Neuron (in vitro differentiated cells): ENCODE results near the gene OTULIN.
A peak's percentile ranks its signal among the peaks of the same experiment; 100 is the strongest.

ENCODE experiments used
- H2AFZ ChIP-seq: one replicate; pipeline ENCODE4 v1.6.1; 2013; ENCODE audit warnings: low read depth, mild to moderate bottlenecking, inconsistent platforms, low read length, moderate library complexity
- H3K27me3 ChIP-seq: one replicate; pipeline ENCODE4 v1.6.1; 2013; ENCODE audit warnings: low read length; ENCODE audit not compliant: insufficient read depth
- H3K36me3 ChIP-seq: one replicate; pipeline ENCODE4 v1.6.1; 2013; ENCODE audit warnings: low read length; ENCODE audit not compliant: insufficient read depth
- H3K4me1 ChIP-seq: one replicate; pipeline ENCODE4 v1.6.1; 2013; ENCODE audit warnings: low read length; ENCODE audit not compliant: insufficient read depth
- H3K4me3 ChIP-seq: 2 replicates; pipeline ENCODE4 v1.5.1; 2013; ENCODE audit warnings: mild to moderate bottlenecking, low read length, moderate library complexity
- H3K9me3 ChIP-seq: one replicate; pipeline ENCODE4 v1.6.1; 2013; ENCODE audit warnings: low read length

OTULIN gene

GRCh38 chr5:14660833-14661232 is 3.7 kb upstream of the OTULIN start:
- Histone ChIP-seq H3K27me3 (no peaks in the 10 kb centered on the region), H3K4me1 (peaks cover 13% of the 10 kb centered on the region), H2AFZ (no peak overlapping the region), H3K9me3 (no peaks in the 10 kb centered on the region), H3K36me3 (no peaks in the 10 kb centered on the region), H3K4me3 (no peak overlapping the region)

DNA sequence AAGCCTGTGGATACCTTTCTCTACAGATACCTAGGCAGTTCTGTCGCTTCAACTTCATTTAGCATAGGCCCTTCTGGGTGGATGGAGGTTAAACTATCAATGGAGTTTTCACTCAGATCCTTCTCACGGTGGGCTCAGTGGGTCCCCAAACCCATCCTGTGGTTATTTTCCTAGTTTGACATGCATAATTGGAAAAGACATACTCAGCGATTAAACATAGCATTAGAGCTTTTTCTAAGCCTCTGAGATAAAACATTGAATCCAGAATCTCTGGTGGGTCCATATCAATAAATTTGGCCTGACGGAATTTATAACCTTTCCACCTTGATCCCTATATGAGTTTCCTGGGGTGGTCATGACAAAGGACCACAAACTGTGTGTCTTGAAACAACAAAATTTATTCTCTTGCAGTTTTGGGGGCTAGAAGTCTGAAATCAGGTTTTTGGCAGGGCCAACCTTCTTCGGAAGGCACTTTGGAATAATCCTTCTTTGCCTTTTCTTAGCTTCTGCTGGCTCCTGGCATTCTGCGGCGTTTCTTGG is 1.7 kb upstream of the OTULIN start:
- Histone ChIP-seq H3K4me3 (peak overlapping the region; percentile 67), H3K4me1 (peaks cover 19% of the 10 kb centered on the region)

GRCh38 chr5:14663734-14664269 is 716 bp upstream of the OTULIN start:
- Histone ChIP-seq H3K36me3 (no peaks in the 10 kb centered on the region), H3K4me3 (peak overlapping the region; percentile 67), H3K4me1 (peaks cover 19% of the 10 kb centered on the region), H3K9me3 (no peaks in the 10 kb centered on the region), H3K27me3 (no peaks in the 10 kb centered on the region), H2AFZ (peak overlapping the region; percentile 38)

More for the DNA sequence above, 1.7 kb upstream of the OTULIN start:
- Histone ChIP-seq H3K36me3 (no peaks in the 10 kb centered on the region), H3K9me3 (no peaks in the 10 kb centered on the region), H3K27me3 (no peaks in the 10 kb centered on the region), H2AFZ (no peak overlapping the region)

- H3K4me1 ChIP-seq, result peaks cover 19% of the 10 kb centered on the region
- no peaks in the 10 kb centered on the region for H3K9me3 ChIP-seq
- peak overlapping the region; percentile 38 for H2AFZ ChIP-seq
- H3K27me3 ChIP-seq, result no peaks in the 10 kb centered on the region
- no peaks in the 10 kb centered on the region for H3K36me3 ChIP-seq
- peak overlapping the region; percentile 67 for H3K4me3 ChIP-seq
Observed at GRCh38 chr5:14665101-14665822, 744 bp downstream of the OTULIN start.

GRCh38 chr5:14665949-14666348 is 1.4 kb downstream of the OTULIN start:
- Histone ChIP-seq H3K9me3 (no peaks in the 10 kb centered on the region), H3K36me3 (no peaks in the 10 kb centered on the region), H3K4me1 (peaks cover 19% of the 10 kb centered on the region), H3K27me3 (no peaks in the 10 kb centered on the region), H3K4me3 (peak overlapping the region; percentile 67), H2AFZ (no peak overlapping the region)

GRCh38 chr5:14666357-14666756 is 1.8 kb downstream of the OTULIN start:
- Histone ChIP-seq H2AFZ (no peak overlapping the region), H3K4me1 (peaks cover 19% of the 10 kb centered on the region), H3K9me3 (no peaks in the 10 kb centered on the region), H3K36me3 (no peaks in the 10 kb centered on the region), H3K27me3 (no peaks in the 10 kb centered on the region), H3K4me3 (no peak overlapping the region)

GRCh38 chr5:14667290-14667689 is 2.8 kb downstream of the OTULIN start:
- Histone ChIP-seq H3K9me3 (no peaks in the 10 kb centered on the region), H3K4me3 (no peak overlapping the region), H3K36me3 (no peaks in the 10 kb centered on the region), H3K4me1 (peaks cover 19% of the 10 kb centered on the region), H2AFZ (no peak overlapping the region), H3K27me3 (no peaks in the 10 kb centered on the region)

DNA sequence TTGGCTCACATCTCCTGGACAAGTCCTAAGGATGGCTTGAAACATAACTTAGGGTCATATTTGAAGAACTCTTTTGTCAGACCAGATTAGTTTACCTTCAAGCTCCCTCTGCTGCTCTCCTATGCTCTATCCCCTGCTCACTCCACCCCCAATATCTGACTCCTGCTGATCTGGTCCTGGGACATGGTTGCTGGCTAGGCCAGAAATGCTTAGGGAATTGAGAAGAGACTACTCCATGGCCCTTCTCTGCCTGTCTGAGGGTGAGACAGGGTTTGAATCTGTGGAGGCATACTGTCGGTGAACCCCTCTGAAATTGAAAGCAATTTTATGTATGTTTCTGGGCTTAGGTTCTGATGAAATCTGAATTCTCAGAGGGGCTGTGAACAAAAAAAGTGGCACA is 3.3 kb downstream of the OTULIN start:
- peaks cover 19% of the 10 kb centered on the region for H3K4me1 ChIP-seq
- H3K4me3 ChIP-seq, result no peak overlapping the region
- H3K27me3 ChIP-seq, result no peaks in the 10 kb centered on the region
- H3K36me3 ChIP-seq, result no peaks in the 10 kb centered on the region
- no peak overlapping the region for H2AFZ ChIP-seq
- H3K9me3 ChIP-seq, result no peaks in the 10 kb centered on the region

GRCh38 chr5:14668181-14668591 is 3.7 kb downstream of the OTULIN start:
- no peak overlapping the region for H2AFZ ChIP-seq
- H3K4me3 ChIP-seq, result no peak overlapping the region
- peaks cover 17% of the 10 kb centered on the region for H3K4me1 ChIP-seq
- H3K9me3 ChIP-seq, result no peaks in the 10 kb centered on the region
- H3K27me3 ChIP-seq, result no peaks in the 10 kb centered on the region
- H3K36me3 ChIP-seq, result no peaks in the 10 kb centered on the region

DNA sequence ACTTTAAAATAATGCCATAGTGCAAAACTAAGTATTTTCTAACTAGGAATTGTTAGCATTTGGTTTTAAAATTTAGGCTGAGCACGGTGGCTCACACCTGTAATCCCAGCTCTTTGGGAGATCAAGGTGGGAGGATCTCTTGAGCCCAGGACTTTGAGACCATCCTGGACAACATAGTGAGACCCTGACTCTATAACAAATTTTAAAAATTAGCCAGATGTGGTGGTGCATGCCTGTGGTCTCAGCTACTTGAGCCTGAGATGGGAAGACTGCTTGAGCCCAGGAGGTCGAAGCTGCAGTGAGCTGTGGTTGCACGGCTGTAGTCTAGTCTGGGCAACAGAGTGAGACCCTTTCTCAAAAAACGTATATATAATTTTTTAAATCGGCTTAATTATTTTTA is 4.9 kb downstream of the OTULIN start:
- no peak overlapping the region for H2AFZ ChIP-seq

GRCh38 chr5:14669975-14670374 is 5.5 kb downstream of the OTULIN start:
- H3K4me1 ChIP-seq, result peaks cover 13% of the 10 kb centered on the region
- no peaks in the 10 kb centered on the region for H3K27me3 ChIP-seq
- no peak overlapping the region for H3K4me3 ChIP-seq
- H3K36me3 ChIP-seq, result peaks cover 5% of the 10 kb centered on the region
- H3K9me3 ChIP-seq, result no peaks in the 10 kb centered on the region
- no peak overlapping the region for H2AFZ ChIP-seq

More for the DNA sequence above, 4.9 kb downstream of the OTULIN start:
- H3K9me3 ChIP-seq, result no peaks in the 10 kb centered on the region
- H3K4me3 ChIP-seq, result no peak overlapping the region
- H3K36me3 ChIP-seq, result peaks cover 3% of the 10 kb centered on the region
- H3K27me3 ChIP-seq, result no peaks in the 10 kb centered on the region
- peaks cover 13% of the 10 kb centered on the region for H3K4me1 ChIP-seq

- no peaks in the 10 kb centered on the region for H3K27me3 ChIP-seq
- no peak overlapping the region for H2AFZ ChIP-seq
- H3K36me3 ChIP-seq, result peaks cover 9% of the 10 kb centered on the region
- H3K4me1 ChIP-seq, result peaks cover under 1% of the 10 kb centered on the region
- H3K4me3 ChIP-seq, result no peak overlapping the region
- no peaks in the 10 kb centered on the region for H3K9me3 ChIP-seq
Observed at GRCh38 chr5:14671414-14671813, 6.9 kb downstream of the OTULIN start.

- peaks cover 12% of the 10 kb centered on the region for H3K36me3 ChIP-seq
- no peaks in the 10 kb centered on the region for H3K27me3 ChIP-seq
- H2AFZ ChIP-seq, result no peak overlapping the region
- no peak overlapping the region for H3K4me3 ChIP-seq
- H3K4me1 ChIP-seq, result no peaks in the 10 kb centered on the region
- H3K9me3 ChIP-seq, result no peaks in the 10 kb centered on the region
Observed at GRCh38 chr5:14672082-14672481, 7.6 kb downstream of the OTULIN start.
